GM23338 (cell line): ENCODE measurements around the gene DIDO1.

Experiments
- EZH2 ChIP-seq: fragments of 200-600 bp; sonication (generic); IDR thresholded peaks from one replicate; pipeline ENCODE4 v1.8.0; 2017; ENCODE audit warnings: antibody characterized with exemption, mild to moderate bottlenecking, low read depth; ENCODE audit not compliant: unreplicated experiment
- TF ChIP-seq, protein P1 (sequence below), 2 experiments: fragments of 200-600 bp in 1 of 2; sonication (generic) in 1 of 2; conservative IDR thresholded peaks; 2 replicates each; pipeline versions ENCODE4 v1.5.1 to v1.6.1; 2016 to 2017; ENCODE audit warnings: antibody characterized with exemption in 2 of 2, low read depth in 2 of 2, mild to moderate bottlenecking in 2 of 2, moderate library complexity in 1 of 2
- TF ChIP-seq, protein P2 (sequence below): IDR thresholded peaks from one replicate; pipeline ENCODE4 v1.6.1; 2018; ENCODE audit warnings: antibody characterized with exemption; ENCODE audit not compliant: unreplicated experiment

- TF ChIP-seq EZH2 = no peak
- TF ChIP-seq, protein P1, sequence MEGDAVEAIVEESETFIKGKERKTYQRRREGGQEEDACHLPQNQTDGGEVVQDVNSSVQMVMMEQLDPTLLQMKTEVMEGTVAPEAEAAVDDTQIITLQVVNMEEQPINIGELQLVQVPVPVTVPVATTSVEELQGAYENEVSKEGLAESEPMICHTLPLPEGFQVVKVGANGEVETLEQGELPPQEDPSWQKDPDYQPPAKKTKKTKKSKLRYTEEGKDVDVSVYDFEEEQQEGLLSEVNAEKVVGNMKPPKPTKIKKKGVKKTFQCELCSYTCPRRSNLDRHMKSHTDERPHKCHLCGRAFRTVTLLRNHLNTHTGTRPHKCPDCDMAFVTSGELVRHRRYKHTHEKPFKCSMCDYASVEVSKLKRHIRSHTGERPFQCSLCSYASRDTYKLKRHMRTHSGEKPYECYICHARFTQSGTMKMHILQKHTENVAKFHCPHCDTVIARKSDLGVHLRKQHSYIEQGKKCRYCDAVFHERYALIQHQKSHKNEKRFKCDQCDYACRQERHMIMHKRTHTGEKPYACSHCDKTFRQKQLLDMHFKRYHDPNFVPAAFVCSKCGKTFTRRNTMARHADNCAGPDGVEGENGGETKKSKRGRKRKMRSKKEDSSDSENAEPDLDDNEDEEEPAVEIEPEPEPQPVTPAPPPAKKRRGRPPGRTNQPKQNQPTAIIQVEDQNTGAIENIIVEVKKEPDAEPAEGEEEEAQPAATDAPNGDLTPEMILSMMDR (conservative IDR thresholded peaks at IDR 0.05; ENCODE audit: low read depth in 2 of 2) = no peak
- TF ChIP-seq, protein P2, sequence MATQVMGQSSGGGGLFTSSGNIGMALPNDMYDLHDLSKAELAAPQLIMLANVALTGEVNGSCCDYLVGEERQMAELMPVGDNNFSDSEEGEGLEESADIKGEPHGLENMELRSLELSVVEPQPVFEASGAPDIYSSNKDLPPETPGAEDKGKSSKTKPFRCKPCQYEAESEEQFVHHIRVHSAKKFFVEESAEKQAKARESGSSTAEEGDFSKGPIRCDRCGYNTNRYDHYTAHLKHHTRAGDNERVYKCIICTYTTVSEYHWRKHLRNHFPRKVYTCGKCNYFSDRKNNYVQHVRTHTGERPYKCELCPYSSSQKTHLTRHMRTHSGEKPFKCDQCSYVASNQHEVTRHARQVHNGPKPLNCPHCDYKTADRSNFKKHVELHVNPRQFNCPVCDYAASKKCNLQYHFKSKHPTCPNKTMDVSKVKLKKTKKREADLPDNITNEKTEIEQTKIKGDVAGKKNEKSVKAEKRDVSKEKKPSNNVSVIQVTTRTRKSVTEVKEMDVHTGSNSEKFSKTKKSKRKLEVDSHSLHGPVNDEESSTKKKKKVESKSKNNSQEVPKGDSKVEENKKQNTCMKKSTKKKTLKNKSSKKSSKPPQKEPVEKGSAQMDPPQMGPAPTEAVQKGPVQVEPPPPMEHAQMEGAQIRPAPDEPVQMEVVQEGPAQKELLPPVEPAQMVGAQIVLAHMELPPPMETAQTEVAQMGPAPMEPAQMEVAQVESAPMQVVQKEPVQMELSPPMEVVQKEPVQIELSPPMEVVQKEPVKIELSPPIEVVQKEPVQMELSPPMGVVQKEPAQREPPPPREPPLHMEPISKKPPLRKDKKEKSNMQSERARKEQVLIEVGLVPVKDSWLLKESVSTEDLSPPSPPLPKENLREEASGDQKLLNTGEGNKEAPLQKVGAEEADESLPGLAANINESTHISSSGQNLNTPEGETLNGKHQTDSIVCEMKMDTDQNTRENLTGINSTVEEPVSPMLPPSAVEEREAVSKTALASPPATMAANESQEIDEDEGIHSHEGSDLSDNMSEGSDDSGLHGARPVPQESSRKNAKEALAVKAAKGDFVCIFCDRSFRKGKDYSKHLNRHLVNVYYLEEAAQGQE = no peak
Observed at GRCh38 chr20:62846166-62846890, 80.0 kb downstream of the DIDO1 start.
